BLaER1 treated with 17β-estradiol and CSF1 and Interleukin-3, amounts not matched to agents 10 nM and 100 nM (cell line): ENCODE data around the gene STAM.
"Not testable (repeated sequence)": the region's sequence is repeated elsewhere in the genome, so short reads cannot be mapped to it uniquely, and the experiment has no call there.

Experiments
- H3K27ac ChIP-seq, 11 experiments: shearing (Covaris generic); formaldehyde crosslinking; 2 replicates each; pipeline ENCODE4 v1.8.1; 2022
- H3K27me3 ChIP-seq, 11 experiments: shearing (Covaris generic); formaldehyde crosslinking; 2 replicates each; pipeline ENCODE4 v1.8.1; 2022
- H3K36me3 ChIP-seq, 11 experiments: shearing (Covaris generic); formaldehyde crosslinking; 2 replicates each; pipeline ENCODE4 v1.8.1; 2022
- H3K4me1 ChIP-seq, 10 experiments: shearing (Covaris generic); formaldehyde crosslinking; 2 replicates each; pipeline ENCODE4 v1.8.1; 2022
- H3K4me2 ChIP-seq, 11 experiments: shearing (Covaris generic); formaldehyde crosslinking; 2 replicates each; pipeline ENCODE4 v1.8.1; 2022
- H3K4me3 ChIP-seq, 10 experiments: shearing (Covaris generic); formaldehyde crosslinking; 2 replicates each; pipeline ENCODE4 v1.8.1; 2022
- H3K9ac ChIP-seq, 11 experiments: shearing (Covaris generic); formaldehyde crosslinking; 2 replicates each; pipeline ENCODE4 v1.8.1; 2022
- H3K9me3 ChIP-seq, 11 experiments: shearing (Covaris generic); formaldehyde crosslinking; replicated peaks in 1 of 11; 2 replicates each; pipeline ENCODE4 v1.8.1; 2022
- H4K20me1 ChIP-seq, 11 experiments: shearing (Covaris generic); formaldehyde crosslinking; 2 replicates each; pipeline ENCODE4 v1.8.1; 2022
- Cebpa-rat ChIP-seq, 11 experiments: shearing (Covaris generic); IDR thresholded peaks; 2 replicates each; pipeline ENCODE4 v1.8.1; 2022

The STAM gene

DNA sequence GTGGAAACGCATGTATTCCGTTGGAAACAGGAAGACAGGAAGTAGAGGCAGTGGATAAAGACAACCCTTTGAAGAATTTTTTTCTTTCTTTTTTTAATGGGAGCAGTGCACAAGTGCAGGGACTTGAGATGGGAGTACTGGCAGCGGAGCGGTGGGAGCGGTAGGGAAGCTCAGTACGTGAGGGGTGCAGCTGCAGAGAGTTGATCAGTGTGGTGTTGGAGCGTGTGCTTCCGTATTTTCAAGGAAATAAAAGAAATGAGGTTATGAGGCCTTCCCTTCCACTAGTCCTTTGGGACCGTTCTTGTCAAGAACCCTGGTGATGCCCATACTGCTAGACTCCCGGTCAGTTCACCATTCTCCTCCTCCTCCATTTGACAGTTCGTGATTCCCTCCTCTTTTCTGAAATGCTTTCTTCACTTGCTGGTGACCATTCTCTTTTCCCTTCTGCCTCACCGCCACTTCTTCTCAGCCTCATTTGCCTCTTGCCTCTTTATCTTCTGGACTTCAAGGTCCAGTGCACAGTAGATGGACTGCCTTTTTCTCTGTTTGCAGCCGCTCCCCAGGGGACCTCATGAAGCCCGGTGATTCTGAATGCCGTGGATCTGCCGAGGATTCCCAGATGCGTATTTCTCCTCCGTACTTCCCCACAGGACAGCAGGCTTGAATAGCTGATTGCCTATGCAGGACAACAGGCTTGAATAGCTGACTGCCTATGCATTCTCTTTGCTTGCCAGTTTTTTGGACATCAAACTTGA lies 68.9 kb downstream of the STAM start:
- Histone ChIP-seq H3K36me3 (peaks cover 89 to 100% (median 96%) of the 10 kb centered on the region in 11 experiments), H3K4me2 (peak overlapping the region in 5 of 11 experiments; percentile 5 to 53 (median 16); a peak in 6 of 22 replicates), H3K27ac (no peak overlapping the region), H4K20me1 (no peaks in the 10 kb centered on the region), H3K27me3 (no peaks in the 10 kb centered on the region), H3K9me3 (peaks cover 9 to 14% (median 11%) of the 10 kb centered on the region in 11 experiments; a peak in 18 of 22 replicates), H3K9ac (no peak overlapping the region), H3K4me3 (no peak overlapping the region), H3K4me1 (peaks cover 0 to 9% (median 6%) of the 10 kb centered on the region in 10 experiments; a peak in 11 of 20 replicates)
- TF ChIP-seq Cebpa-rat (IDR thresholded peaks at IDR 0.05) = no peak

DNA sequence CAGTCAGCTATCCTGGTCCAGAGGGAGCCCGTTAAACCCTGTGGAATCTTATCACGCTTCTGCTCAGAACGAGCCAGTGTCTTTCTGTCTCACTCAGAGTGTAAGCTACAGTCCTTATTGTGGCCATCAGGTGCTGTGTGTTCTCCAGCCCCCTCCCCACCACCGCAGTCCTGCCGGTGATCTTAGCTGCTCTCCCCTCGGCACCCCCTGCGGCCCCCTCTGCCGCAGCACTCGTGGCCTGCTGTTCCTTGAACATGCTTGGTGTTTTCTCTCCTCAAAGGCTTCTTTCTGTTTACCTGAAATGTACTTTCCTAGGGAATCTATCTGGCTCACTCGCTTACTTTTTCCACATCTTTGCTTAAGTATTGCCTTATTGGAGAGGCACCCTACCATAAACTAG lies 69.8 kb downstream of the STAM start:
- H3K27me3 ChIP-seq = no peaks in the 10 kb centered on the region
- H3K4me3 ChIP-seq = no peak overlapping the region
- peaks cover 0 to 9% (median 6%) of the 10 kb centered on the region in 10 experiments; a peak in 11 of 20 replicates for H3K4me1 ChIP-seq
- no peak overlapping the region for H3K9ac ChIP-seq
- no peak overlapping the region for H3K4me2 ChIP-seq
- peaks cover 81 to 92% (median 88%) of the 10 kb centered on the region in 11 experiments for H3K36me3 ChIP-seq
- H3K9me3 ChIP-seq = peaks cover 9 to 14% (median 11%) of the 10 kb centered on the region in 11 experiments; a peak in 18 of 22 replicates
- TF ChIP-seq Cebpa-rat (IDR thresholded peaks at IDR 0.05) = no peak
- no peak overlapping the region for H3K27ac ChIP-seq
- H4K20me1 ChIP-seq = no peaks in the 10 kb centered on the region

DNA sequence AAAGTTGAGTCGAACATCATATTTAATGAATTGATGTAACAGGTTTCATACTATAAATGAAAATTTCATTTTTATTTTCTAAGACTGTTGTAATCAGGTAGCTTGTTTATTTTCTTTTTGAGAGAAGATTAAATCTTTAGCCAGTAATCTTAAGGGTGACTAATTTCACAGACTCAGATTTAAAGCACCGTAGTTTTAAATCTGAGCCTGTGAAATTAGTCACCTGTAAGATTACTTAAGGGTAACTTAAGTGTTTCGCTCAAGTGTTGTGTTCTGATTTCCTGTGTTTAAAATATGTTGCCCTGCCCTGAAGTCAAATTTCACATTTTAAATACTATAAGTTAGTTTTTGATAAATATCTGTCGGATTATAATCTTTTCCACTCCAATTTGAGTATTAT lies 72.2 kb downstream of the STAM start:
- H3K4me1 ChIP-seq = peaks cover 0 to 9% (median 6%) of the 10 kb centered on the region in 10 experiments; a peak in 11 of 20 replicates
- H4K20me1 ChIP-seq = no peaks in the 10 kb centered on the region
- H3K9me3 ChIP-seq = peaks cover 9 to 14% (median 11%) of the 10 kb centered on the region in 11 experiments; a peak in 18 of 22 replicates
- H3K27ac ChIP-seq = no peak overlapping the region
- H3K4me2 ChIP-seq = no peak overlapping the region
- H3K36me3 ChIP-seq = peaks cover 58 to 68% (median 64%) of the 10 kb centered on the region in 11 experiments
- H3K4me3 ChIP-seq = no peak overlapping the region
- no peaks in the 10 kb centered on the region for H3K27me3 ChIP-seq
- no peak overlapping the region for H3K9ac ChIP-seq
- no peak for TF ChIP-seq Cebpa-rat (IDR thresholded peaks at IDR 0.05)

DNA sequence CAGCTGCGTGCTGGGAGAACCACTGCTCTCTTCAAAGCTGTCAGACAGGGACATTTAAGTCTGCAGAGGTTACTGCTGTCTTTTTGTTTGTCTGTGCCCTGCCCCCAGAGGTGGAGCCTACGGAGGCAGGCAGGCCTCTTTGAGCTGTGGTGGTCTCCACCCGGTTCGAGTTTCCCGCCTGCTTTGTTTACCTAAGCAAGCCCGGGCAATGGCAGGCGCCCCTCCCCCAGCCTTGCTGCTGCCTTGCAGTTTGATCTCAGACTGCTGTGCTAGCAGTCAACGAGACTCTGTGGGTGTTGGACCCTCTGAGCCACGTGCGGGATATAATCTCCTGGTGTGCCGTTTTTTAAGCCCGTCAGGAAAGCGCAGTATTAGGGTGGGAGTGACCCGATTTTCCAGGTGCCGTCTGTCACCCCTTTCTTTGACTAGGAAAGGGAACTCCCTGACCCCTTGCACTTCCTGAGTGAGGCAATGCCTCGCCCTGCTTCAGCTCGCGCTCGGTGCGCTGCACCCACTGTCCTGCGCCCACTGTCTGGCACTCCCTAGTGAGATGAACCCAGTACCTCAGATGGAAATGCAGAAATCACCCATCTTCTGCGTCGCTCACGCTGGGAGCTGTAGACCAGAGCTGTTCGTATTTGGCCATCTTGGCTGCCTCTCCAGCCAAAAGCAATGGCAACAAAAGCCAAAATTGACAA lies 78.5 kb downstream of the STAM start:
- H4K20me1 ChIP-seq, H3K27ac ChIP-seq, H3K4me1 ChIP-seq, H3K4me3 ChIP-seq, H3K4me2 ChIP-seq, H3K27me3 ChIP-seq, H3K9ac ChIP-seq: not testable (repeated sequence)
- H3K36me3 ChIP-seq = peaks cover 3 to 21% (median 14%) of the 10 kb centered on the region in 11 experiments
- H3K9me3 ChIP-seq = peaks cover 4 to 21% (median 15%) of the 10 kb centered on the region in 11 experiments; a peak in 19 of 22 replicates

DNA sequence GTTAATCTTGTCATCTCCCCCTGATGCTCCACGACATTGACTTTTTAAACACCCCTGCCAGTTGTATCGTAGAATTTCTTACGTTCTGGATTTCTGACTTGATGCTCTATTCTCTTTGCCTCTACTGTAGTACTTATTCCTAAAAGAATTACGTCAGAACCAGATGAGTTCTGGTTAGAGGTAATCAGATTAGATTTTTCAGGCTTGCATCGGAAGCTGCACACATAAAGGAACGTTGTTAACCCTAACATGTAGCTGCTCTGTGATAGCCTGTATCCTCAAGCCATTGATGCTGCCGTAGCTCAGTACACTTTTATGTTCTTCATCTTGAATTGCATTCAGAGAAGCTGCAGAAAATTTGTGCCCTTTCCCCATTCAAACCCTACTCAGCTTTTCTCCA lies 81.8 kb downstream of the STAM start:
- Histone ChIP-seq H3K4me2 (no peak overlapping the region), H3K9ac (no peak overlapping the region), H3K4me3 (no peak overlapping the region), H3K4me1 (no peaks in the 10 kb centered on the region), H3K27ac (no peak overlapping the region), H3K36me3 (peaks cover 0 to 16% (median 10%) of the 10 kb centered on the region in 11 experiments; a peak in 14 of 22 replicates), H3K9me3 (peaks cover 0 to 17% (median 12%) of the 10 kb centered on the region in 11 experiments; a peak in 18 of 22 replicates), H3K27me3 (no peaks in the 10 kb centered on the region), H4K20me1 (no peaks in the 10 kb centered on the region)
- TF ChIP-seq Cebpa-rat (IDR thresholded peaks at IDR 0.05) = no peak

DNA sequence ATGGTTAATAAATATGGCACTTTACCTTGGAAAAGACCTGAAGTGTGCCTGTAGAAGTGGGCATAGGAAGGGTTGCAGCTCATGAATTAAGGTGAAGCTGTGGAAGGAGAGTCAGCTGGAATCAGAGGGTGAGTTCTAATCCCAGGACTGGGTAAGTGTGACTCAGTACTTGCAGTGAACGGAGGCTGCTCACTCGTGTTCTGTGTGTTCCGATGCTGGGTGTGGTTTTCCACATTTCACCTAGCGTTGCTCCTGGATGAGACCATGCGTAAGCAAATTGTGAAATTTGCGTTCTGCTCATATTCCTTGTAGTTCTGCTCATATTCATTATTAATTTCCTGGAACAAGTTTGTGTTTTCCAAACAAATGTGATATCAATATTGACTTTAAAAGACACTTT lies 85.7 kb downstream of the STAM start:
- Histone ChIP-seq H3K27ac (no peak overlapping the region), H4K20me1 (no peaks in the 10 kb centered on the region), H3K4me1 (peaks cover 0 to 3% (median 0%) of the 10 kb centered on the region in 10 experiments; a peak in 5 of 20 replicates), H3K9me3 (no peaks in the 10 kb centered on the region), H3K27me3 (no peaks in the 10 kb centered on the region), H3K36me3 (no peaks in the 10 kb centered on the region), H3K4me3 (no peak overlapping the region), H3K4me2 (no peak overlapping the region), H3K9ac (no peak overlapping the region)
- TF ChIP-seq Cebpa-rat (IDR thresholded peaks at IDR 0.05) = no peak

DNA sequence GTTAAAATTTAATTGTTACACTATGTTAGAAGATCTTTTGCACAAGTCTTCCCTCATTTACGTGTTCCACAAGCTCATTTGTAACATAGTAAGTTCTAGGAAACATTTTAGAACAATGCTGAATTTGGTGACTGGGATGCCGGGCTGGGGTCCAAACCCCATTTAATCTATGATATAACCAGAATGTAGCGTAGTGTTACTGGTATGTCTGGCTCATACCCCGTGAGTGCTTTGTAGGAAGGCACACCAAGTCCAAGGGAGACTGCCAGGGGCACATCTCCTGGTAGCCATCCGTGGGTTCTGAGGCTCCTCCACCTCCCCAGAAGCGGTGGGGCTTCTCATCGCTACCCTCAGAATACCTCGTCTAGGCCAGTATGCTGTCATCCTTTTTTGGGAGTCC lies 86.7 kb downstream of the STAM start:
- Histone ChIP-seq H3K4me3 (no peak overlapping the region), H3K9me3 (no peaks in the 10 kb centered on the region), H3K27ac (no peak overlapping the region), H4K20me1 (no peaks in the 10 kb centered on the region), H3K27me3 (no peaks in the 10 kb centered on the region), H3K4me1 (peaks cover 0 to 13% (median 0%) of the 10 kb centered on the region in 10 experiments; a peak in 7 of 20 replicates), H3K36me3 (no peaks in the 10 kb centered on the region), H3K9ac (no peak overlapping the region), H3K4me2 (no peak overlapping the region)
- TF ChIP-seq Cebpa-rat (IDR thresholded peaks at IDR 0.05) = no peak

DNA sequence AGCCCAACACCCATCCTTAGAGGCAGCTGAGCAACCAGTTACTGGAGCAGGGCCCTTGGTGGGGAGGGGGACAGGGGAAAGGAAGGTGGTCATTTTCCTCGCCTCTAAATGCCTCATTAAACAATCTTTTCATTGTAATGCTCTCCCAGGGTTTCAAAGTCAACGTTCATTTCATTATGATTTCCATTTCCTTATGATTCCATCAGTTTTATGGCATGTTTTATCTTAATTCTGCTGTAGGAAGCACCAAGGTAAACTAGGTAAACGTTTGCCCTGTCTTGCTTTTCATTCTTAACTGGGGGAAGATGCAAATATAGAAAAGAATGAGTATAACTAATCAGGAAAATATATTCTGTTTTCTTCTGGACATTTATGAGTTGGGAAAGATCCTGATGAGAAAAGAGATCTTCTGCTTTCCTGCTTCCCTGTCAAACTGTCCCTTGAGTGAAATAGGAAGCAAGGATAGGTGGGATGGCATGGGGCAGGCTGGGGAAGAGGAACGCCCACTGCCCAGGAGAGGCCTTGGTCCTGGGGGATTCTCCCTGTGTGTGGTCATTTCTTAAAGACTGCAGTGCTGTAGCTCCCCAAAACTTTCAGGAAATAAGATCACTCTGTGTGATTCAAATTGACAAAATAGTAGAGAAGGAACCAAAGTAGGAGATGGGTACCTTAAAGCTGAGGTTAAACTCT lies 87.5 kb downstream of the STAM start:
- Histone ChIP-seq H3K9me3 (no peaks in the 10 kb centered on the region), H3K27ac (no peak overlapping the region), H3K4me1 (peaks cover 0 to 13% (median 0%) of the 10 kb centered on the region in 10 experiments; a peak in 7 of 20 replicates), H4K20me1 (no peaks in the 10 kb centered on the region), H3K4me2 (no peak overlapping the region), H3K4me3 (no peak overlapping the region), H3K27me3 (no peaks in the 10 kb centered on the region), H3K9ac (no peak overlapping the region), H3K36me3 (no peaks in the 10 kb centered on the region)
- no peak for TF ChIP-seq Cebpa-rat (IDR thresholded peaks at IDR 0.05)

DNA sequence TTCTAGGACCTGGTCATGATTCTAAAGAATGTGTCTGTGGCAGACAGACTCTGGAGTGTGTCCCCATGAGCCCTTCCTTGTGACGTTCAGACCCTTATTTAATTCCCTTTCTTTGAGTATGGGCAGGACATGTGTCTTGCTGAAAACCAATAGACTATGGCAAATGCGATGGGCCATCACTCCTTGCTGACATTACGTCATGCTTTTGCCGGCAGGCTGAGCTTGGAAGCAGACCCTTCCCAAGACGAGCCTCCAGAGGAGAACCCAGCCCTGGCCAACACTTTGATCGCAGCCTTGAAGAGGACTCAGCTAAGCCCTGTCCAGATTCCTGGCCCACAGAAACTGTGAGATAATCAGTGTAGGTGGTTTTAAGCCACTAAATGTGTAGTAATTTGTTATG lies 89.7 kb downstream of the STAM start:
- Histone ChIP-seq H3K9me3 (no peaks in the 10 kb centered on the region), H3K4me1 (peaks cover 0 to 29% (median 4%) of the 10 kb centered on the region in 10 experiments; a peak in 8 of 20 replicates), H4K20me1 (no peaks in the 10 kb centered on the region; a peak in 1 of 22 replicates), H3K27ac (no peak overlapping the region), H3K4me2 (no peak overlapping the region), H3K9ac (no peak overlapping the region), H3K27me3 (no peaks in the 10 kb centered on the region), H3K4me3 (no peak overlapping the region), H3K36me3 (no peaks in the 10 kb centered on the region)
- no peak for TF ChIP-seq Cebpa-rat (IDR thresholded peaks at IDR 0.05)
